SU-DHL-6 (cell line): ENCODE measurements around the gene SKOR1.

Experiments
- CTCF ChIP-seq: fragments of 200-600 bp; sonication (generic); IDR thresholded peaks from one replicate; pipeline ENCODE4 v1.5.1; 2017; ENCODE audit warnings: antibody characterized with exemption, mild to moderate bottlenecking, low read length, moderate library complexity; ENCODE audit not compliant: insufficient read depth, poor library complexity, severe bottlenecking
- EZH2phosphoT487 ChIP-seq: fragments of 200-600 bp; sonication (generic), shearing (Covaris generic); conservative IDR thresholded peaks from 2 replicates; pipeline ENCODE4 v1.6.1; 2018; ENCODE audit warnings: mild to moderate bottlenecking, antibody characterized with exemption, low read length, moderate library complexity, mixed read lengths

- TF ChIP-seq CTCF, result no peak
- TF ChIP-seq EZH2phosphoT487, result no peak
These were observed 32.9 kb upstream of the SKOR1 start for GRCh38 chr15:67792250-67792942.
